A673 (cell line): ENCODE measurements around the gene ABHD16A. TPM values are rescaled to one million over a fixed set of nuclear protein-coding genes. Genes with fewer than 3 reads are reported as not detected.

ENCODE experiments used
- BruUV-seq: library from RNA; stranded (reverse); fragments of 400-500 nt; replicated peaks from 2 replicates; lab custom pipeline; 2021; lab: Mats Ljungman, UMichigan
- CTCF ChIA-PET: fragments of 300-600 bp; sonication (Branson Sonifier 250); formaldehyde crosslinking; loops from one replicate; lab custom pipeline; 2022; ENCODE audit warnings: antibody characterized with exemption; lab: Charles Lee
- POLR2A ChIA-PET: fragments of 300-600 bp; sonication (Branson Sonifier 250); formaldehyde crosslinking; loops from one replicate; lab custom pipeline; 2022; ENCODE audit warnings: antibody characterized with exemption; ENCODE audit not compliant: low non-redundant PET; lab: Charles Lee
- DNase-seq: peaks from one replicate; pipeline ENCODE4 v3.0.0-alpha.2; 2015; ENCODE audit warnings: low spot score
- H3K27ac ChIP-seq: fragments of 200-600 bp; sonication (generic); 2 replicates; pipeline ENCODE4 v1.5.1; 2016; ENCODE audit warnings: mixed run types, low read depth, mild to moderate bottlenecking, mixed read lengths, antibody characterized with exemption, low read length; ENCODE audit not compliant: poor library complexity, severe bottlenecking
- H3K27me3 ChIP-seq: fragments of 200-600 bp; sonication (generic); replicated peaks from 2 replicates; pipeline ENCODE4 v1.6.1; 2017; ENCODE audit warnings: mixed run types, low read depth, mild to moderate bottlenecking, mixed read lengths, antibody characterized with exemption, low read length; ENCODE audit not compliant: insufficient read depth, poor library complexity
- H3K36me3 ChIP-seq: fragments of 200-600 bp; sonication (generic); 2 replicates; pipeline ENCODE4 v1.6.1; 2016; ENCODE audit warnings: mixed run types, mild to moderate bottlenecking, mixed read lengths, antibody characterized with exemption, low read length; ENCODE audit not compliant: insufficient read depth, poor library complexity, severe bottlenecking
- H3K4me1 ChIP-seq: fragments of 200-600 bp; sonication (generic); 2 replicates; pipeline ENCODE4 v1.6.1; 2017; ENCODE audit warnings: mixed run types, mild to moderate bottlenecking, mixed read lengths, antibody characterized with exemption, low read length; ENCODE audit not compliant: insufficient read depth, poor library complexity, severe bottlenecking
- H3K4me3 ChIP-seq: fragments of 200-600 bp; sonication (generic); 2 replicates; pipeline ENCODE4 v1.5.1; 2016; ENCODE audit warnings: low read depth, mixed run types, mild to moderate bottlenecking, mixed read lengths, low read length; ENCODE audit not compliant: poor library complexity, severe bottlenecking
- H3K9me3 ChIP-seq: fragments of 200-600 bp; sonication (generic); 2 replicates; pipeline ENCODE4 v1.6.1; 2016; ENCODE audit warnings: mixed run types, low read depth, mild to moderate bottlenecking, mixed read lengths, antibody characterized with exemption, low read length; ENCODE audit not compliant: poor library complexity, severe bottlenecking
- EZH2 ChIP-seq: fragments of 200-600 bp; sonication (generic); IDR thresholded peaks from 2 replicates; pipeline ENCODE4 v1.6.1; 2017; ENCODE audit warnings: borderline replicate concordance, low read depth, mild to moderate bottlenecking, mixed read lengths, antibody characterized with exemption, low read length; ENCODE audit not compliant: poor library complexity, severe bottlenecking
- intact Hi-C: fragments of 100-400 bp; cut with micrococcal nuclease; formaldehyde crosslinking; loops from one replicate; pipeline ENCODE4 v1.10.0; 2022; ENCODE audit not compliant: unreplicated experiment
- total RNA-seq: library from RNA; stranded (reverse); gene quantifications from 2 replicates; pipeline ENCODE4 v1.2.3, GENCODE V29; 2021
- TF ChIP-seq, protein P1 (sequence below): fragments of 300-800, 200-600 bp; sonication (generic); conservative IDR thresholded peaks from 2 replicates; pipeline ENCODE4 v1.5.1; 2017; ENCODE audit warnings: low read depth, mild to moderate bottlenecking, antibody characterized with exemption, low read length, moderate library complexity, mixed read lengths

Gene ABHD16A
- total RNA-seq, 1 experiment from 2014 or later: 45.6 TPM

GRCh38 chr6:31697555-31697954, 5.6 kb downstream of the ABHD16A start:
- no peak overlapping the region for H3K4me3 ChIP-seq
- H3K4me1 ChIP-seq: peaks cover 7% of the 10 kb centered on the region
- peaks cover 17% of the 10 kb centered on the region for H3K36me3 ChIP-seq
- TF ChIP-seq, protein P1, sequence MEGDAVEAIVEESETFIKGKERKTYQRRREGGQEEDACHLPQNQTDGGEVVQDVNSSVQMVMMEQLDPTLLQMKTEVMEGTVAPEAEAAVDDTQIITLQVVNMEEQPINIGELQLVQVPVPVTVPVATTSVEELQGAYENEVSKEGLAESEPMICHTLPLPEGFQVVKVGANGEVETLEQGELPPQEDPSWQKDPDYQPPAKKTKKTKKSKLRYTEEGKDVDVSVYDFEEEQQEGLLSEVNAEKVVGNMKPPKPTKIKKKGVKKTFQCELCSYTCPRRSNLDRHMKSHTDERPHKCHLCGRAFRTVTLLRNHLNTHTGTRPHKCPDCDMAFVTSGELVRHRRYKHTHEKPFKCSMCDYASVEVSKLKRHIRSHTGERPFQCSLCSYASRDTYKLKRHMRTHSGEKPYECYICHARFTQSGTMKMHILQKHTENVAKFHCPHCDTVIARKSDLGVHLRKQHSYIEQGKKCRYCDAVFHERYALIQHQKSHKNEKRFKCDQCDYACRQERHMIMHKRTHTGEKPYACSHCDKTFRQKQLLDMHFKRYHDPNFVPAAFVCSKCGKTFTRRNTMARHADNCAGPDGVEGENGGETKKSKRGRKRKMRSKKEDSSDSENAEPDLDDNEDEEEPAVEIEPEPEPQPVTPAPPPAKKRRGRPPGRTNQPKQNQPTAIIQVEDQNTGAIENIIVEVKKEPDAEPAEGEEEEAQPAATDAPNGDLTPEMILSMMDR: no peak
- no peak for TF ChIP-seq EZH2
- POLR2A ChIA-PET: no interaction called here
- CTCF ChIA-PET: no interaction called here
- no peaks in the 10 kb centered on the region for H3K27me3 ChIP-seq
- no peak overlapping the region for H3K27ac ChIP-seq
- no peaks in the 10 kb centered on the region for H3K9me3 ChIP-seq
- BruUV-seq: no TSS peak
- DNase-seq: no peak
- intact Hi-C loops: no loop called here

GRCh38 chr6:31693535-31693934, 9.6 kb downstream of the ABHD16A start:
- no TSS peak for BruUV-seq

GRCh38 chr6:31692886-31693285, 10.2 kb downstream of the ABHD16A start:
- BruUV-seq: no TSS peak
- ChIA-PET POLR2A (no interaction called here), CTCF (no interaction called here)
- Histone ChIP-seq H3K4me1 (no peaks in the 10 kb centered on the region), H3K9me3 (no peaks in the 10 kb centered on the region), H3K4me3 (no peak overlapping the region), H3K27me3 (no peaks in the 10 kb centered on the region), H3K36me3 (peaks cover 34% of the 10 kb centered on the region), H3K27ac (no peak overlapping the region)
- TF ChIP-seq, protein P1: no peak
- no peak for TF ChIP-seq EZH2
- intact Hi-C loops: no loop called here
- no peak for DNase-seq

More at GRCh38 chr6:31693535-31693934, 9.6 kb downstream of the ABHD16A start:
- TF ChIP-seq EZH2: no peak
- TF ChIP-seq, protein P1: no peak
- Histone ChIP-seq H3K4me3 (no peak overlapping the region), H3K9me3 (no peaks in the 10 kb centered on the region), H3K36me3 (peaks cover 27% of the 10 kb centered on the region), H3K27ac (no peak overlapping the region), H3K4me1 (no peaks in the 10 kb centered on the region), H3K27me3 (no peaks in the 10 kb centered on the region)
- intact Hi-C loops: no loop called here
- POLR2A ChIA-PET: no interaction called here
- CTCF ChIA-PET: no interaction called here
- no peak for DNase-seq
